OCI-LY7 (cell line): ENCODE measurements around the gene SEZ6.

Source experiments
- EZH2phosphoT487 ChIP-seq: fragments of 200-600 bp; sonication (generic); IDR thresholded peaks from 2 replicates; pipeline ENCODE4 v1.6.1; 2018; ENCODE audit warnings: low read depth, borderline replicate concordance, mild to moderate bottlenecking, mixed run types, antibody characterized with exemption, low read length, moderate library complexity, mixed read lengths
- TF ChIP-seq, protein P1 (sequence below): fragments of 200-600 bp; sonication (generic); conservative IDR thresholded peaks from 2 replicates; pipeline ENCODE4 v1.5.1; 2014; ENCODE audit warnings: mild to moderate bottlenecking, antibody characterized with exemption, low read length, moderate library complexity, mixed read lengths

- TF ChIP-seq, protein P1, sequence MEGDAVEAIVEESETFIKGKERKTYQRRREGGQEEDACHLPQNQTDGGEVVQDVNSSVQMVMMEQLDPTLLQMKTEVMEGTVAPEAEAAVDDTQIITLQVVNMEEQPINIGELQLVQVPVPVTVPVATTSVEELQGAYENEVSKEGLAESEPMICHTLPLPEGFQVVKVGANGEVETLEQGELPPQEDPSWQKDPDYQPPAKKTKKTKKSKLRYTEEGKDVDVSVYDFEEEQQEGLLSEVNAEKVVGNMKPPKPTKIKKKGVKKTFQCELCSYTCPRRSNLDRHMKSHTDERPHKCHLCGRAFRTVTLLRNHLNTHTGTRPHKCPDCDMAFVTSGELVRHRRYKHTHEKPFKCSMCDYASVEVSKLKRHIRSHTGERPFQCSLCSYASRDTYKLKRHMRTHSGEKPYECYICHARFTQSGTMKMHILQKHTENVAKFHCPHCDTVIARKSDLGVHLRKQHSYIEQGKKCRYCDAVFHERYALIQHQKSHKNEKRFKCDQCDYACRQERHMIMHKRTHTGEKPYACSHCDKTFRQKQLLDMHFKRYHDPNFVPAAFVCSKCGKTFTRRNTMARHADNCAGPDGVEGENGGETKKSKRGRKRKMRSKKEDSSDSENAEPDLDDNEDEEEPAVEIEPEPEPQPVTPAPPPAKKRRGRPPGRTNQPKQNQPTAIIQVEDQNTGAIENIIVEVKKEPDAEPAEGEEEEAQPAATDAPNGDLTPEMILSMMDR: no peak
- TF ChIP-seq EZH2phosphoT487: no peak
Observed at GRCh38 chr17:28907709-28908475, 97.9 kb downstream of the SEZ6 start.
